BLaER1 (cell line): Measurements from ENCODE around the gene CHAMP1.

Experiments used
- H3K27ac ChIP-seq: shearing (Covaris generic); formaldehyde crosslinking; 2 replicates; pipeline ENCODE4 v1.8.1; 2022
- H3K27me3 ChIP-seq: shearing (Covaris generic); formaldehyde crosslinking; 2 replicates; pipeline ENCODE4 v1.8.1; 2022
- H3K36me3 ChIP-seq: shearing (Covaris generic); formaldehyde crosslinking; 2 replicates; pipeline ENCODE4 v1.8.1; 2022
- H3K4me1 ChIP-seq: shearing (Covaris generic); formaldehyde crosslinking; 2 replicates; pipeline ENCODE4 v1.8.1; 2022
- H3K4me2 ChIP-seq: shearing (Covaris generic); formaldehyde crosslinking; 2 replicates; pipeline ENCODE4 v1.8.1; 2022
- H3K4me3 ChIP-seq: shearing (Covaris generic); formaldehyde crosslinking; 2 replicates; pipeline ENCODE4 v1.8.1; 2022
- H3K9ac ChIP-seq: shearing (Covaris generic); formaldehyde crosslinking; 2 replicates; pipeline ENCODE4 v1.8.1; 2022
- H3K9me3 ChIP-seq: shearing (Covaris generic); formaldehyde crosslinking; 2 replicates; pipeline ENCODE4 v1.8.1; 2022
- H4K20me1 ChIP-seq: shearing (Covaris generic); formaldehyde crosslinking; 2 replicates; pipeline ENCODE4 v1.8.1; 2022
- Cebpa-rat ChIP-seq: shearing (Covaris generic); IDR thresholded peaks from 2 replicates; pipeline ENCODE4 v1.8.1; 2022

CHAMP1 gene

GRCh38 chr13:114314074-114314912, at the start of gene CHAMP1:
CHAMP1 (plus strand) TSS chr13:114314503; CDS start chr13:114323843, 9,340 bp downstream.
- H3K9ac ChIP-seq, result peak within 1 kb of the TSS; percentile 89
- H3K9me3 ChIP-seq, result no peaks in the 10 kb centered on the region
- H3K4me1 ChIP-seq, result peaks cover 80% of the 10 kb centered on the region
- H3K27ac ChIP-seq, result peak within 1 kb of the TSS; percentile 95
- H3K4me2 ChIP-seq, result peak within 1 kb of the TSS; percentile 79
- H3K4me3 ChIP-seq, result peak within 1 kb of the TSS; percentile 83
- H3K36me3 ChIP-seq, result peaks cover 22% of the 10 kb centered on the region
- TF ChIP-seq Cebpa-rat, result no peak
- H3K27me3 ChIP-seq, result no peaks in the 10 kb centered on the region
- peaks cover 46% of the 10 kb centered on the region for H4K20me1 ChIP-seq

DNA sequence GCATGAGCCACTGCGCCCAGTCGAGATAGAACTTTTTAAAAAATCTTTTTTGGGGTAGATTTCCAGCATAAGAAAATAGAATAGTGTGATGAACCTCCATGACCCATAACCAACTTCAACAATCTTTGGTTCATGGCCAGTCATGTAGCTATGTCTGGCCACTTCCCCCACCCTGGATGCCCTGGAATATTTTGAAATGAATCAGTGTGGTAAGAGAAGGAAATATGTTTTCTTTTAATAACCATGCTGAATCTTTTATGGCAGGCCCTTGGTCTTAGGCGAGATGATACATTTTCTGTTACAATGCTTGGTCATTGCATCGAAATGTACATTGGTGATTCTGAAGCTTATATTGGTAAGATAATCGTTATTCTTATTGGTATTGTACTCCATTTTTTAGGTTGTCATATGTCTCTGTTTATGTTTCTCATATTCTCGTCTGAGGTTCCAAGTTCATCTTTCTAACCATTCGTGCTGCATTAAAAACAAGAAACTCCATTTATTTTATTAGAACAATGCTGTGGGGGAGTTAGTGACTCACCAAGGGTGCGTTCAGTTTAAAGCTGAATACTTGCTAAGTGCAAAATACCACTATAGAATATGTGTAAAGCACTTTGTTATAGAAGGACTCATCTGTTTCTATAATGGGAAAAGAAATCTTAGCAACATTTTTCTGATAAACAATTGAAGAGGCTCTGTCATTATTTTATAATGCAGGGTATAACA, 49.3 kb upstream of the CHAMP1 start:
- Histone ChIP-seq H4K20me1 (peaks cover 10% of the 10 kb centered on the region), H3K4me1 (peaks cover 52% of the 10 kb centered on the region), H3K27ac (no peak overlapping the region), H3K9me3 (peaks cover 8% of the 10 kb centered on the region; the same call in 1 of the 2 replicates), H3K27me3 (no peaks in the 10 kb centered on the region), H3K9ac (no peak overlapping the region), H3K36me3 (peaks cover 88% of the 10 kb centered on the region), H3K4me2 (no peak overlapping the region), H3K4me3 (no peak overlapping the region)
- no peak for TF ChIP-seq Cebpa-rat

DNA sequence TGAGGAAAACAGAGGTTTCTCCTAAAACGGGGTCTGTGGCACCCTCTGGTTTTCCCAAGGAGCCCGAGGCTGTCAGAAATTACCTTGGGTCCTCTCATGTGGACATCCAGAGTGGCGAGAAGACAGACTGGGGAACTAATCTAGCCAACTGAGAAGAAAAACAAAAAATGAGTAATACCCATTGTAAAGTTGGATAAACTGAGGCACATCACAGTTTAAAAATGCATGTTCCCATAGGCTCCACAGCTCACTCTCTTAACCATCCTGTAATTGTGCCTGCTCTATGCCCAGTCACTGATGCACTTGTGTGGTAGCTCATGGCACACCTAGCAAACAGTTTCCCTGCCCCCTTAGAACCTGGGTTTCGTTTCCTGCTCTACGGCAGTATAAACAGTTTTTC, 48.1 kb upstream of the CHAMP1 start:
- no peak overlapping the region for H3K27ac ChIP-seq
- no peak overlapping the region for H3K4me2 ChIP-seq
- no peak overlapping the region for H3K4me3 ChIP-seq
- H3K36me3 ChIP-seq, result peaks cover 87% of the 10 kb centered on the region
- no peak overlapping the region for H3K9ac ChIP-seq
- peaks cover 6% of the 10 kb centered on the region for H4K20me1 ChIP-seq
- peaks cover 40% of the 10 kb centered on the region for H3K4me1 ChIP-seq
- TF ChIP-seq Cebpa-rat, result no peak
- H3K27me3 ChIP-seq, result no peaks in the 10 kb centered on the region
- peaks cover 8% of the 10 kb centered on the region; the same call in 1 of the 2 replicates for H3K9me3 ChIP-seq

DNA sequence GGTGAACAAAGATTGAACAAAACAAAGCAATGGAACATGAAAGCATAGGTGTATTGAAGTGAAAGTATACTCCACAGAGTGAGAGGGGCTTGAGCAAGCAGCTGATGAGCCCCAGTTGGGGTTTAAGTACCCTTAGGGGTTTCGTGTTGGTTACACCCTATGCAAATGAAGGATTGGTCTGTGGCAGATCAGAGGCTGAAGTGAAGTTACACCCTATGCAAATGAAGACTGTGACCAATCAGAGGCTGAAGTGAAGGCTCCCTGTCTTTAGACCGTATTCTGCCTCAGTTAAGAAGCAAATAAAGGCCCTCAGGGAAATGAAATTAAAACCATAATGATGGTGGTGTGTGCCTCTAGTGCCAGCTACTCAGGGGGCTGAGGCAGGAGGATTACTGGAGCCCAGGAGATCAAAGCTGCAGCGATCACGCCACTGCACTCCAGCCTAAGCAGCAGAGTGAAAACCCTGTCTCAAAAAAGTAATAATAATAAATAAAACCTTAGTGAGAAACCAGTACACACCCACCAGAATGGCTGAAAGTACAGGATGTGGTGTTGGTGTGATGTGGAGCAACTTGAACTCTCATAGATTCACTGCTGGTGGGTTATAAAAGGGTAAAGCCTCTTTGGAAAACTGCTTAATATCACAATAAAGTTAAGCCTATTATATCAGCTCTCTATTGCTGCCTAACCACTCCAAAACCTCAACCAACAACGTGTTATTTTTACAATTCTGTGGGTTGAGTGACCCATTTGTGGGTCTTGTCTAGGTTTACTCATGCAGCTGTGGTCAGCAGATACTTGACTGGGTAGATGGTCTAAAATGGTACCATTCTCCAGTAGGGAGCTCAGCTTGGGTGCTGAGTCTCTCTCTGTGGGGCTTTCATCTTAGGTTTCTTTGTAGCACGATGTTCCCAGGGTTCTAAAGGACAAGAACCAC, 45.7 kb upstream of the CHAMP1 start:
- no peak overlapping the region for H3K4me3 ChIP-seq
- H3K4me2 ChIP-seq, result peak overlapping the region; percentile 4; the same call in 1 of the 2 replicates
- H3K27ac ChIP-seq, result no peak overlapping the region

DNA sequence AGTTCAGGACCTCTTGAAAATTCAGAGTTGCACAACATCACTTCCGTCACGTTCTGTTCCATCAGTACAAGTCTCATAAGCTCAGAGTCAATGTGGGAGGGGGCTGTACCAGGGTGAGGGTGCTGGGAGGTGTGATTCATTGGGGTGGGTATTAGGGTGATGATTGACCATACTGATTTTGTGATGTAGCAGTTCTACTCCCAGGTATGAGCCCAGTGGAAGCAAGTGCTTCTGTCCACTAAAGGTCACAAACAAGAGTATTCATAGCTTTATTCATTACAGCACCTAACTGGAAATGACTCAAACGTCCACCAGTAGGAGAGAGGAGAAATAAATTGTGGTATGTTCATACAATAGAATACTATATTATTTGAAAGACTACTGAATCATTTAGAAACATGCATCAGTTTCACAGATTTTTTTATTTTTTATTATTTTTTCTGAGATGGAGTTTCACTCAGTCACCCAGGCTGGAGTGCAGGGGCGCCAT, 45.0 kb upstream of the CHAMP1 start:
- peaks cover 97% of the 10 kb centered on the region for H3K36me3 ChIP-seq
- H3K9ac ChIP-seq, result no peak overlapping the region
- peaks cover 9% of the 10 kb centered on the region for H3K4me1 ChIP-seq
- H3K4me3 ChIP-seq, result no peak overlapping the region
- H3K9me3 ChIP-seq, result peaks cover 8% of the 10 kb centered on the region; the same call in 1 of the 2 replicates
- TF ChIP-seq Cebpa-rat, result no peak
- no peaks in the 10 kb centered on the region for H4K20me1 ChIP-seq
- no peak overlapping the region for H3K4me2 ChIP-seq
- H3K27ac ChIP-seq, result no peak overlapping the region
- H3K27me3 ChIP-seq, result no peaks in the 10 kb centered on the region

More for the DNA sequence above, 45.7 kb upstream of the CHAMP1 start:
- Histone ChIP-seq H4K20me1 (no peaks in the 10 kb centered on the region; the same call in 1 of the 2 replicates), H3K27me3 (no peaks in the 10 kb centered on the region), H3K9me3 (peaks cover 8% of the 10 kb centered on the region; the same call in 1 of the 2 replicates), H3K36me3 (peaks cover 93% of the 10 kb centered on the region), H3K9ac (no peak overlapping the region), H3K4me1 (peaks cover 17% of the 10 kb centered on the region)
- TF ChIP-seq Cebpa-rat, result no peak

DNA sequence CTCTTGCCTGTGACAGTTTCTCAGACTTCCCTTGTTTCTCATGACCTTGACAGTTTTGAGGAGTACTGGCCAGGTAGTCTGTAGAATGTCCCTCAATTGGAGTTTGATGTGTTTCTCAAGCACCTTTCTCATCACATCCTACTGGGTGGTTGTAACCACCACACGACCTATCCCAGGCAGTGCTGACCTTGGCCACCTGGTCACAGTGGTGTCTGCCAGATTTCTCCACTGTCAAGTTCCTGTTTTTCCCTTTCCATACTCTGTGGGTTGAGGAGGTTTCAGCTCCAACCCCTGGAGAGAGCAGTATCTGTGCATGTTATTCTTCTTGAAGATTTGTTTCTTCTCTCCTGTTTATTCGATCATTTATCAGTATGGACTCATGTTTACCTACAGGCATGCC, 41.3 kb upstream of the CHAMP1 start:
- H3K27me3 ChIP-seq, result no peaks in the 10 kb centered on the region
- peaks cover 88% of the 10 kb centered on the region for H3K36me3 ChIP-seq
- no peak overlapping the region for H3K4me2 ChIP-seq
- H3K9ac ChIP-seq, result no peak overlapping the region
- H3K27ac ChIP-seq, result no peak overlapping the region
- H3K9me3 ChIP-seq, result peaks cover 1% of the 10 kb centered on the region; the same call in 1 of the 2 replicates
- peaks cover 18% of the 10 kb centered on the region for H3K4me1 ChIP-seq
- TF ChIP-seq Cebpa-rat, result no peak
- H3K4me3 ChIP-seq, result no peak overlapping the region
- H4K20me1 ChIP-seq, result no peaks in the 10 kb centered on the region

GRCh38 chr13:114275304-114275703, 39.0 kb upstream of the CHAMP1 start:
- Histone ChIP-seq H3K9ac (no peak overlapping the region), H4K20me1 (no peaks in the 10 kb centered on the region), H3K27ac (no peak overlapping the region), H3K4me1 (peaks cover 26% of the 10 kb centered on the region), H3K4me2 (no peak overlapping the region), H3K9me3 (no peaks in the 10 kb centered on the region), H3K36me3 (peaks cover 65% of the 10 kb centered on the region), H3K4me3 (no peak overlapping the region), H3K27me3 (no peaks in the 10 kb centered on the region)
- TF ChIP-seq Cebpa-rat, result no peak

- Histone ChIP-seq H3K9ac (no peak overlapping the region), H3K36me3 (peaks cover 37% of the 10 kb centered on the region), H3K4me2 (no peak overlapping the region), H3K27ac (no peak overlapping the region), H4K20me1 (no peaks in the 10 kb centered on the region), H3K4me1 (peaks cover 43% of the 10 kb centered on the region), H3K4me3 (no peak overlapping the region), H3K9me3 (no peaks in the 10 kb centered on the region), H3K27me3 (no peaks in the 10 kb centered on the region)
- no peak for TF ChIP-seq Cebpa-rat
Measured at GRCh38 chr13:114279146-114279545, 35.2 kb upstream of the CHAMP1 start.
